Kidney glomerular epithelial cell (primary cell): ENCODE data around the gene LAMP2.
A peak's percentile ranks its signal among the peaks of the same experiment; 100 is the strongest.
"Not testable (repeated sequence)": the region's sequence is repeated elsewhere in the genome, so short reads cannot be mapped to it uniquely, and the experiment has no call there.

Experiments used
- DNase-seq: peaks from one replicate; lab custom pipeline; 2025; lab: John Stamatoyannopoulos, UW

LAMP2 gene

DNA sequence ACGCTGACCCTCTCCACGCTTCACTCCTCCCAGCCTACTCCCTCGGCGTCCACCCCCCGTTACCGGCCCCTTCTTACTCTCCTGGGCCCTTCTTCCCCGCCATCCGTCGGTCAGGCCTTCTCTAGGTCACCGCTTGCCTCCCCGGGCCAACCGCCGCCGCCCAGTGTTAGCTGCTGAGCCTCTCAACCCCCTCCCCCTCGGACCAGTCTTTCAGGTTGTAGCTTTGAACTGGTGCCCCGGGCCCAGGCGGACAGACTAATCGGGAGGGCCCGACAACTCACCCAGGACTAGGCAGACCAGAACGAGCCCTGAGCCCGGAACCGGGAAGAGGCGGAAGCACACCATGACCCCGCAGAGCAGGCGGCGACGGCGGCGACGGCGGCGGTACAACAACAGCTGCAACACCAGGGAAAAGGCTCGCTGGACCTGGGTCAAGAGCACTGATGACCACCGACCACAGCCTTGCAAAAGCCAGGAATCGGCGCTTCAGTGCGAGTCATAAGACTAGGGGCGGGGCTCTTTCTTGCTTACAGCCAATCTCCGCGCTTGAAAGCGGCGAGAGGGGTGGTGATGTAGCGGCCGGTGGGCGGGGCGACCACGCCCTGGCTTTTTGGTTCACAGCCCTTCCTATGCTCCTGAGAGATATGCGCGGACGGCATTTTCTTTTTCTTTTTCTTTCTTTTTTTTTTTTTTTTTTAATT lies at the start of gene LAMP2:
TSS of gene LAMP2 (minus strand) at position 472 of the 701 bp plus-strand sequence. CDS start at position 345, 127 bp downstream.
- DNase-seq = peak; percentile 69

DNA sequence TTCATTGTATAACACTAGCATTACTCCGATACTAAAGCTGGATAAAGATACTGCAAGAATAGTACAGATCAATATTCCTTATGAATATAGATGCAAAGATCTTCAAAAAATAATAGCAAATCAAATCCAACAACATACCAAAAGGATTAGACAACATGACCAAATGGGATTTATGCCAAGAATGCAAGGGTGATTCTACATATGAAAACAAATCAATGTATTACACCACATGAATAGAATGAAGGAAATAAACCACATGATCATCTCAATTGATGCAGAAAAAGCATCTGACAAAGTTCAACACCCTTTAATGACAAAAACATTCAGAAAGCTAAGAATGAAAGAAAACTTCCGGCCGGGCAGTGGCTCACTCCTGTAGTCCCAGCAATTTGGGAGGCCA lies 48.8 kb upstream of the LAMP2 start:
- DNase-seq = peak; percentile 66

DNA sequence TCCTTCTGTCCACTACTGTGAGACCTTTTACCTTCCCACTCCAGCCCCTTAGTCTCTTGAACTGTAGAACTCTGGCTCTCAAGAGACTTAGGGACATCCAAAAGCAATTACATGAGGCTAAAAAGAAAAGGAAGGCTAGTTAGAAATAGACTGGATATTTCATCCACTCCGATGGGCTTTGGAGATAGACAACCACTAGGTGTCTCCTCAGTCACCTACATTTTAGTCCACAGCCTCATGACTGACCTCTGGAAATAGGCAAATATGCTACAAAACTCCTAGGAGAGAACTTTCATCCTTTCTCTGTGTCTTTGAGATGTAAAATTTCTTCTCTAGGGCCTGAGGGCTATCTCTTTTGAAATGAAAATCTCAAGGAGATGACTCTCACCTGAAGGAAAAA lies 45.1 kb upstream of the LAMP2 start:
- DNase-seq = peak; percentile 1

DNA sequence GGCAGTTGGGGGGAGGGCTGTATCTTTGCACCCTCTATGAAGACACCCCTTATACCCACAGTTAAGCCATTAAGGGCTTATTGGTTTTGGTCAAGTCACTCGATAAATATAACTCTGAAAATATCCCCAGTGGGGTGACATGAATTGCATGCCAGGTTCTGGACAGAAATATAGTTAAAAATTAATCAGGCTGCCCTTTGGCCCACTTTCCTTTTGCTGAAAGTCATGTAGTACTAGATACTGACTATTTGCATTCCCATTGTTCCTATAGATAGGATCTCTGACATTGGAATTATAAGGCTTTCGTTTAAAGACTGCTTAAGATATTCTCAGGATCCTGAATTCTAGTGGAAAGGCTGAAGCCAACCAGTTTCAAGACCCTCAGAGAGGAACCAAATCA lies 43.5 kb upstream of the LAMP2 start:
- no peak for DNase-seq

DNA sequence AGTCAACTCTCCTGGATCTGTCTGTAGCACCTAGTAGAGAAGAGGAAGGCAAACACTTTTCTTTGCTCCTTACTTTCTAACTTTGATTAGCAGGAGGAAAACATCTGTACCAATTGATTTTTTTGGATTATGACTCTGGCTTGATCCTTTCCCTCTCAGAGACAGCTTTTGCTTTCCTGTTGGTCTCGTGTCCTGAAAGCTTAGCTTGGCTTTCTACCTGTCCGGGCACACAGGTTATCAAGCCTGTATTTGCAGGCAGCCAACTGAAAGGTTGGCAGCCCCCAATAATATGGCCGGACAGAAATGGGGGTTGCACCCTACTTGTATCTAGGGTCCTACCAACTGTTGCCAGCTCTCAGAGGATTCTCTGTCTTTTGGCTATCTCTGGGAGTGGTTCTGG lies 43.1 kb upstream of the LAMP2 start:
- no peak for DNase-seq

DNA sequence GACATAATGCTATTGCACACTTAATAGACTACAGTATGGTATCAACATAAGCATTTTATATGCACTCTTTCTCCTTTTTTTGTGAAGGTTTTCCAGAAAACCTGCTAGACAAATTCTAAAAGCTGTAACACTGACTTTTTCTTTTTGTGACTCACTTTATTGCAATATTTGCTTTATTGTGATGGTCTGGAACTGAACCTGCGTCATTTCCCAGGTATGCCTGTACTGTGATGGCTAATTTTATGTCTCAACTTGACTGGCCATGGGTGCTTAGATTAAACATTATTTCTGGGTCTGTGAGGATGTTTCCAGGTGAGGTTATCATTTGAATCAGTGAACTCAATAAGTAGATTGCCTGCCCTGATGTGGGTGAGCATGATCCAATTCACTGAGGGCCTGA lies 35.5 kb upstream of the LAMP2 start:
- no peak for DNase-seq

DNA sequence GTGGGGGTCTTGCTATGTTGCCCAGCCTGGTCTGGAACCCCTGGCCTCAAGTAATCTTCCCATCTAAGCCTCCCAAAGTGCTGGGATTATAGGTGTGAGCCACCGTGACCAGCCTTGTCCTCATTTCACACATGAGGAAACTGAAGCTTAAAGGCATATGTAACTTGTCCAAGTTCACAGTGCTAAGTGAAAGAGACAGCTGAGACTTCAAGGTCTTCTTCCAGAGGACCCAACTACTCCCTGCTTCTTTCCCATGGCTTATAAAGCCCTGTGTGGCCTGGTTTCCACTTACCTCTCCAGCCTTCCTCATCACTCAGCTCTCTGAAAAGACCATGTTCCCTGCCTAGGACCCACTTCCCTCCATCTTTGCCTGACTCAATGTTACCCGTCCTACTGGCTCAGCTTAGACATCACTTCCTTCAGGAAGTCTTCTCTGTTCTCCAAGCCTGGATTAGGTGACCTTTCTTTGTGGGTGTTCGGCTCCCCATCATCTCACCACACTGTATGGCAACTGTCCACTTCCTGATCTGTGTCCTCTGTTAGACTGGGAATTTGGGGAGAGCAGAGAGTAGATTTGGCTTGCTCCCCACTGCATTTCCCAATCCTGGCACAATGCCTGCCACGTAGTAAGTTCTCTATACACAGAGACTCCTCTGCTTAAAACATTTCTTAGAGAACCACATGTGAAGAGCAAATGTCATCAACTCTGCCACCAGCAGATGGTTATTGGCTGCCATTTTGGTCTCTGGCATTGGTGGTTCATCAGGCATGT lies 30.4 kb upstream of the LAMP2 start:
- DNase-seq = no peak

DNA sequence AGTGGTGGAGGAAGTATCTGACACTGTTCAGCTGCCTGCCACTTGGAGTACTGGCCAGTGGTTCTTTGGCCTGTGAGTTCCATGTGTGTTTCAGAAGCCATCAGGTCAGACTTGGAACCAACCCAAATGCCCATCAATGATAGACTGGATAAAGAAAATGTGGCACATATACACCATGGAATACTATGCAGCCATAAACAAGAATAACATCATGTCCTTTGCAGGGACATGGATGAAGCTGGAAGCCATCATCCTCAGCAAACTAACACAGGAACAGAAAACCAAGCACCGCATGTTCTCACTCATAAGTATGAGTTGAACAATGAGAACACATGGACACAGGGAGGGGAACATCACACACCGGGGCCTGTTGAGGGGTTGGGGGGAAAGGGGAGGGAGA lies 21.0 kb upstream of the LAMP2 start:
- DNase-seq = not testable (repeated sequence)

DNA sequence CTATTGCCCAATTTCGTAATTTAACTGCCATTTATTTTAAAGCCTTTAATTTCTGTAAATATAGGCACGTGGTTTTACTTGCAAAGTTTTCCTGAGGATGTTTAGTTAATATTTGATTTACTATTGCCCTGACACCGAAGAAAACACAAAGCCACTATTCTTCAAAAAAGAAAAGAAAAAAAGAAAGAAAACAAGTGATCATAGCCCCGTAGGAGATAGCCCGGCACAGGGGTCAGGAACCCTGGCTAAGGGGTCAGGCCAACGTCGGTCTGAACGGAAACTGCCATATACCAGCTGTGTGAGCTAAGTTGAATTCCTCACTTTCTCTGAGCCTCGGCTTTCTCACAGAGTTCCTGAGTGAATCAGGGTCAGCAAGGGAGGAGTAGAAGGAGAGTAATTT lies 17.7 kb upstream of the LAMP2 start:
- no peak for DNase-seq

DNA sequence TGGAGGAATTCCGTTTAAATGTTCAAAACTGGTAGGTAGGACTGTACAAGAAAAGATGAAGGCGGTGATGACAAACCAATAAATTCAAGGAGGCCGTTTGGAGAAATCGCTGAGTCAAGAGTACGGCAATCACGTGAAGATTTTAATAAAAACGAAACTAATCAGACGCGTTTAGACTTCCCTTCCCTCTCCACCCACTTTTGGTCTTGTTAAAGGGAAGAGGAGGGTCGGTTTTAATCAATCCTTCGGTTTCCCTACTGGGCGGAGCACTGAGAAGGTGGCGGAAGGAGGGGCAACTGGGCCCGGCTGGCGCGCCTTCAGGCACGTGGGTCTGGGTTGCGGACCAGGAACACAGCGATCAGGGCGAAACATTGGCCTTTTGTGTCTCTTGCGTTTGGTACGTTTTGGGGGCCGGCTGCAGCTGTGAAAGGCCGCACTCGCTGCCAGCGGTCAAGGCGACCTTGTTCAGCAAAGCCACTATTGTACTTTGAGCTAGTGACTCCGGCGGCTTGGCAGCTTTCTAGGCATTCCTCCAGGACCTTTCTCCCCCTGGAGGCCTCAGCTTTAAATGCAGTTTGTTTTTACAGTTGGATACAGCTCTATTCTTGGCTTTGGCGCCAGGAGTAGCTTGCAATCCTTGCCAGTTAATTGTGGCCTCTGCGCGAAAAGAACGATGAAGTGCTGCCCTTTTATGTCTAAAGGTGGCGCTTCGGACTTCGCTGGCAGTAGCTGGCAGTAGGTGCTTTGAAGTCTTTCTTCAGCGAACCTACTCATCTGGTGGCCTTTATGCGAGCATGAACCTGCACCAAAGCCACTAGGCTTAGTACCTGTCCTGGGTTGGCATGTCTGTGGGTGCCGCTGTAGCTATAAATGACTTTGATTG lies 16.8 kb upstream of the LAMP2 start:
- DNase-seq = peak; percentile 62

DNA sequence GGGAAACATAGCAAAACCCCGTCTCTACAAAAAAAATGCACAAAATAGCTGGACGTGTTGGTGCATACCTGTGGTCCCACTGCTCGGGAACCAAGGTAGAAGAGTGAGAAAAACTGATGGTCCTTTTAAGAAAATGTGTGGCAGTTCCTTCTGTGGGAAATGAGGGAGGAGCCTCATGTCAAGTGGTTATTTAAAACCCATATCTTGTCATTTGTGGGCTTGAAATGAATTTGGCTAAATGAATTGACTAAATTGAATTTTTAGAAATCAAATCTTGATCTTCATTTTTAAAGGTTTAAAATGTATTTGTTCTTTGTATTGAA lies 16.2 kb upstream of the LAMP2 start:
- no peak for DNase-seq

DNA sequence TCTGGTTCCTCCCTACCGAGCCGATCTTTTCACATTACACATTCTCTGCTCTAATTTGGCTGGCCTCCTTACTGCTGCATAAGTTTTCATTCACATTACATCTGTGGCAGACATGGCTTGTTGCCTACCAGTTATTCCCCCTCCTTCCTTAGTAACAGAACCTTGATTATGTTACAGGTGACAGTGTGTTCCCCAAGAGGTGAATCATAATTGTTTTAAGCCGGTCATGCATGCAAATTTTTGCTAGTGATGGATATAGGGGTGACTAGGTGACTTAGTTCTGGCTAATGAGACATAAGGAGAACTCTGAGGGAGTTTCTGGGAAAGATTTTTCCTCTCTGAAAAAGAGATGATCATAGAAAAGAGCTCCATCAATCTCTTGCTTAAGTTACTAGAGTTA lies 8.4 kb upstream of the LAMP2 start:
- DNase-seq = peak; percentile 80

DNA sequence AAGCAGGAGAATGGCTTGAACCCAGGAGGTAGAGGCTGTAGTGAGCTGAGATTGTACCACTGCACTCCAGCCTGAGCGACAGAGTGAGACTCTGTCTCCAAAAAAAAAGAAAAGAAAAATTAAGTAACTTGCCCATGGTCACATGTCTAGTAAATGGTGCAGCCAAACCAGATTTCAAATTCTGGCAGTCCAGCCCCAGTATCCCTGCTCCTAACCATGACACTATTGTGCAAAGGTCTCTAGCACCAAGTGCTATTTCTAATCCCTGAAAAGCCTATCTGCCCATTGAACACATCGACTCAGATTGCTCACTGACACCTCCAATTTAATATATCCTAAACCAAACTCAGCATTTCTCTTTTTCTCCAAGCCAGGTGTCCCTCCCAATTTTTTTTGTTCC lies 7.6 kb upstream of the LAMP2 start:
- DNase-seq = no peak

DNA sequence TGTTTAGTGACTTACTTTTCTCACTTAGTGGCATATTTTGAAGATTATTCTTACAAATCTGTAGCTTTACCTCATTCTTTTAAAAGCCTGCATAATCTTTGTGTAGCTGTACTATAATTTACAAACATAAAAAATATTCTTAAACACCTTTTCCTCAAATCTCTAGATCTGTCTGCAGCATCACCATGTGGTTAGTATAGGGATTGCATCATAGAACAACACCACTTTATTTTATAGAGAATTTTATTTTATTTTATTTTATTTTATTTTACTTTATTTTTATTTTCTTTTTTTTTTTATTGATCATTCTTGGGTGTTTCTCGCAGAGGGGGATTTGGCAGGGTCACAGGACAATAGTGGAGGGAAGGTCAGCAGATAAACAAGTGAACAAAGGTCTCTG lies 6.4 kb upstream of the LAMP2 start:
- DNase-seq = peak; percentile 9

DNA sequence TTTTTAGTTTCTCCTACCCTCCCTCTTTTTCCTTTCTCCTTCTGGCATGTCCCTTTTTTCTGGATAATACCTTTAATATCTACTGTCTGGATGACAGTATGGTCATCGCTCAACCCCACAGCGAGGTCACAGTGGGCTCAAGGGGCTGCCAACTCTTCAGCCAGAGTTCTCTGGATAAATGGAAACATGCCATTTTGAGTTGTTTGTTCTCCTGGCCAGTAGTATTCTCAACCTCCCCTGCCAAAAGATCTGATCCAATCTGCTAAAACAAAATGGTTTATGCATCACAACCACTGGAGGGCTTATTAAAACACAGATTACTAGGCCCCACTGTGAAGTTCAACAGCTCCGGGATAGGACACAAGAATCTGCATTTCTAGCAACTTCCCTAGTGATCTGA lies 5.0 kb upstream of the LAMP2 start:
- DNase-seq = no peak

DNA sequence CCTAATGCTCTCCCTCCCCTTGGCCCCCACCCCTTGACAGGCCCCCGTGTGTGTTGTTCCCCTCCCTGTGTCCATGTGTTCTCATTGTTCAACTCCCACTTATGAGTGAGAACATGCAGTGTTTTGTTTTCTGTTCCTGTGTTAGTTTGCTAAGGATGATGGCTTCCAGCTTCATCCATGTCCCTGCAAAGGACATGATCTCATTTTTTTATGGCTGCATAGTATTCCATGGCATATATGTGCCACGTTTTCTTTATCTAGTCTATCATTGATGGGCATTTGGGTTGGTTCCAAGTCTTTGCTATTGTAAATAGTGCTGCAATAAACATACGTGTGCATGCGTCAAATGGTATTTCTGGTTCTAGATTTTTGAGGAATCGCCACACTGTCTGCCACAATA lies 561 bp upstream of the LAMP2 start:
- DNase-seq = not testable (repeated sequence)

DNA sequence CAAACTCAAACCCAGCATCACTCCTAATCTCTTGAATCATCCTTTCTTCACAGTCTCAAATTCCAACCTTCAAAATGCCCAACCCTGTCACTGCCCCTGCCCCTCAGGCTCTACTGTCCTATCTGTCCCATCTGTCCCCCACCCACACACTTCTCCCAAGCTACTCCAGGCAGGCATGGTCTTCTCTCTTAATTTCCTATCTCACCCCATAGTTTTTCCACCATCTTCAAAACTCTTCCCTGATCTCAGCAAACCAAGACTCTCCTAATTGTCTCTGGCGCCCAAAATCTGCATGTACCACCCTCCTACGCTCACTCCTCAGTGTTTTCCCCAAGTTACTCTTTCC lies 644 bp downstream of the LAMP2 start:
- no peak for DNase-seq

DNA sequence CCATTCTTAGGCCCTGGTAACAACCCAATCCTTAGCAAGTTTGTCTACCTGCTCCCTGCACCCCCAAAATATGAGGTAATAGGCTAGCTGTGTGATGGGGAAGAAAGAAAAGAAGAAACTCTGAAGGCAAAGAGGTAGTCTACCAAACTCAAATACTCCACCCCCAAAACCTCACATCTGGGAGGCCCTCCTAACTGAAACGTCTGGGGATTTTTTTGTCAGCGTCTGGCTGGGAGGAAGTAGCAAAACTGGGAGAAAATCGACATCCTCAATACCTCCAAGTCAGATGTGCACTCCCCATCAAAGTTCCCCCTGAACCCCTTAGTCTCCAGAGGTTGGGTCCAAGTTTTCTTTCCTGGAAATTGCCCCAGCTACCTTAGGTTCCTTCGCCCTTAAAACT lies 1.0 kb downstream of the LAMP2 start:
- DNase-seq = no peak

DNA sequence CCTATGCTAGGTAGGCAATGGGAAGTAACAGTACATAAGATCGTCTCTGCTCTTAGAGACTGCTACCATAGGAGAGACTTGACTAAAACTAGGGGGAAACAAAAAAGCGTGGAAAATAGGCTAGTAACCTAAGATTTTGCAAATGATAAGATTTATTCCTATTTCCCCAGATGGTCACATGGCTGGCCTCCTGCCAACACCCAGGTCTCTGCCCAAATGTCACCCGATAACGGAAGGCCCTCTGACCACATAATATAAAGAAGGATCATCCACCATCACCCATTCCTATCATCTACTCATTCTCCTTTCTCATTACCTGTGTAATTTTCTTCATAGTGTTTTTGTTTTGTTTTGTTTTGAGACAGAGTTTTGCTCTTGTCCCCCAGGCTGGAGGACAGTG lies 4.7 kb downstream of the LAMP2 start:
- no peak for DNase-seq

DNA sequence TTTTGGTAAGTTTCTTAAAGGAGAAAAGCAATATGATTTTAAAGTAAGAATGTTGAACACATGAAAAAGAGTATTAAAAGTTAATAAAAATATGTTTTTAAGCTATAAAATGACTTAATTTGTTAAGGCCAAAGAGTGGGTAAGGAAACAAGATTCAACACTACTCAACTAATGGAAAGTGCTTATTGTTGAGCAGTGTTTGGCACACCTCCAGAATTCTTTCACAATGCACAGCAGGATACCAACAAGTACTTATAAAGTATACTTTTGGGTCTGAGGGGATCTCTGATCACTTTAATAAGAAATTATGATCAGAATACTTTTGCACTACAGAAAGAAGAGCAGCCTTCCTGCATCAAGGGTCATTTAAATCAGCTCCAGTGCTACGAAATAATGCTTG lies 5.9 kb downstream of the LAMP2 start:
- DNase-seq = no peak

DNA sequence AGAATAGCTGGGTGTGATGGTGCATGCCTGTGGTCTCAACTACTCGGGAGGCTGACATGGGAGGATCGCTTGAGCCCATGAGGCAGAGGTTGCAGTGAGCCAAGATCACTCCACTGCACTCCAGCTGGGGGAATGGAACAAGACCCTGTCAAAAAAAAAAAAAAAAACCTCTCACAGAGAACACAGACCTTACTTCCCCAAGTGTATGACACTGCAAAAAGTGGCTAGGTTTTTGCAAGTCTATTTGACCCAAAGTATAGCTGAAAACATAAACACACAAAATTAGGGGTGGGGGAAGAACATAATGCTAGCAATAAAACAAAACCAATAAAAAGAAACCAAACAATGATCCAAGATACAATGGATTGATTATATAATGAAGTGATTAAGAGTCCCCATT lies 6.7 kb downstream of the LAMP2 start:
- DNase-seq = no peak

DNA sequence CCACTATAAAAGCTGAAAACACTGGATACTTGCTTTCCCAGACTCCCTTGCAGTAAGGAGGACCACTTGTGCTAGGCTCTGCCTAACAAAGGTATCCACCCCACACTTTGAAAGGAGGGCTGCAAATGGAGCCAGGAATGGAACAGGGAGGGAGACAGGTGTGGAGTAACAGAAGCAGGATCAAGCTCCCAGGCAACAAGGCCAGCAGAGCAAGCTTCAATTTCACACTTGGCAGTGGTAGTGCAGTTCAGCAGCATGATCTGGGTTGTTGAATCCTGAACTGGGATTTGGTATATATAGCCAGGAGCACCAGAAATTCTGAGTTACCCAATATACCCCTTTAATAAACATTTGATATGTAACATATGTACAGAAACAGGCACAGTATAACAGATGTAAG lies 9.8 kb downstream of the LAMP2 start:
- DNase-seq = no peak

DNA sequence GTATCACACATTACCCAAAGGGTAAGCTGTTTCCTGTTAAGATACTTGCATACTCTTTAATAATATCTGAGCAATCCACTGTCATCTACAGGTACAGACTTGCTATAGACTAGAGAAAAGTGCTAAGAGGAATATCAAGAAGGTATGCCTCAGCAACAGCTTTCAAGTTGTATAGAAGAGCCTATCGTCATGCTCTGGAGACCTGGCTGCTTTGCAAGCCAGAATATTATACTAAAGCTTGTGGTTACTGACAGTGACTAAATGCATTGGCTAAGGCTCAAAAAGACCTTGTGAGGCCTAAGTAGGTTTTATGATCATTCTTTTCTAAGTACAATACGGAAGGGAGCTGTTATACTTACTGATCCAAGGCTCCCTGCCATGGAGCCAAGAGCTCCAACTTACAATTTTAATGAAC lies 11.3 kb downstream of the LAMP2 start:
- DNase-seq = peak; percentile 22
